DOHH2 (cell line): ENCODE data around the gene DAZAP1.
"Not testable (repeated sequence)": the region's sequence is repeated elsewhere in the genome, so short reads cannot be mapped to it uniquely, and the experiment has no call there.

ENCODE experiments used
- H3F3A ChIP-seq: fragments of 200-600 bp; sonication (generic), shearing (Covaris generic); 2 replicates; pipeline ENCODE4 v1.6.0; 2016; ENCODE audit warnings: antibody characterized with exemption, mild to moderate bottlenecking; ENCODE audit not compliant: control insufficient read depth, insufficient read depth
- H3K27ac ChIP-seq: fragments of 200-600 bp; sonication (generic); 2 replicates; pipeline ENCODE4 v1.5.1; 2014; ENCODE audit warnings: low read depth, mild to moderate bottlenecking, low read length, moderate library complexity
- H3K27me3 ChIP-seq: fragments of 200-600 bp; sonication (generic); 2 replicates; pipeline ENCODE4 v1.6.1; 2014; ENCODE audit warnings: mild to moderate bottlenecking, low read length, mixed read lengths; ENCODE audit not compliant: control insufficient read depth
- H3K36me3 ChIP-seq: fragments of 200-600 bp; sonication (generic); 2 replicates; pipeline ENCODE4 v1.6.1; 2014; ENCODE audit warnings: mild to moderate bottlenecking, low read length, moderate library complexity, mixed read lengths; ENCODE audit not compliant: control insufficient read depth
- H3K4me1 ChIP-seq: fragments of 200-600 bp; sonication (generic); 2 replicates; pipeline ENCODE4 v1.6.1; 2014; ENCODE audit warnings: mild to moderate bottlenecking, low read length, mixed read lengths; ENCODE audit not compliant: control insufficient read depth
- H3K4me2 ChIP-seq: fragments of 200-600 bp; sonication (generic); 2 replicates; pipeline ENCODE4 v1.6.0; 2014; ENCODE audit warnings: mild to moderate bottlenecking, low read length, moderate library complexity
- H3K4me3 ChIP-seq: fragments of 200-600 bp; sonication (generic); 2 replicates; pipeline ENCODE4 v1.5.1; 2014; ENCODE audit warnings: mild to moderate bottlenecking, low read length, mixed read lengths
- H3K79me2 ChIP-seq: fragments of 200-600 bp; sonication (generic); 2 replicates; pipeline ENCODE4 v1.6.1; 2014; ENCODE audit warnings: mild to moderate bottlenecking, low read length, mixed read lengths; ENCODE audit not compliant: control insufficient read depth
- H3K9me2 ChIP-seq: fragments of 200-600 bp; sonication (generic); replicated peaks from 2 replicates; pipeline ENCODE4 v1.6.1; 2014; ENCODE audit warnings: mild to moderate bottlenecking, low read length, mixed read lengths; ENCODE audit not compliant: control insufficient read depth
- H3K9me3 ChIP-seq: fragments of 200-600 bp; sonication (generic); 2 replicates; pipeline ENCODE4 v1.6.1; 2014; ENCODE audit warnings: antibody characterized with exemption, low read length, mixed read lengths; ENCODE audit not compliant: control insufficient read depth, insufficient read depth
- H4K20me1 ChIP-seq: fragments of 200-600 bp; sonication (generic); 2 replicates; pipeline ENCODE4 v1.6.0; 2014; ENCODE audit warnings: low read depth, mild to moderate bottlenecking, antibody characterized with exemption, low read length, moderate library complexity; ENCODE audit not compliant: control insufficient read depth, insufficient read depth
- CTCF ChIP-seq: fragments of 200-600 bp; sonication (generic); IDR thresholded peaks from one replicate; pipeline ENCODE4 v1.5.1; 2014; ENCODE audit warnings: antibody characterized with exemption, mild to moderate bottlenecking, low read depth, low read length; ENCODE audit not compliant: poor library complexity, severe bottlenecking
- EZH2phosphoT487 ChIP-seq: fragments of 200-600 bp; sonication (generic); IDR thresholded peaks from 2 replicates; pipeline ENCODE4 v1.6.1; 2017; ENCODE audit warnings: borderline replicate concordance, mild to moderate bottlenecking, antibody characterized with exemption, low read length, moderate library complexity, mixed read lengths

Gene DAZAP1

GRCh38 chr19:1418951-1419738, 11.8 kb downstream of the DAZAP1 start:
- no peaks in the 10 kb centered on the region for H3K9me2 ChIP-seq
- no peaks in the 10 kb centered on the region for H3K4me1 ChIP-seq
- TF ChIP-seq CTCF (no peak), EZH2phosphoT487 (no peak)
- H3K4me3 ChIP-seq = no peak overlapping the region
- H4K20me1 ChIP-seq = peaks cover 17% of the 10 kb centered on the region
- H3K27me3 ChIP-seq = no peaks in the 10 kb centered on the region
- no peaks in the 10 kb centered on the region for H3F3A ChIP-seq
- H3K27ac ChIP-seq = no peak overlapping the region
- H3K9me3 ChIP-seq = no peaks in the 10 kb centered on the region
- H3K4me2 ChIP-seq = no peak overlapping the region
- H3K79me2 ChIP-seq = peaks cover 94% of the 10 kb centered on the region
- peaks cover 93% of the 10 kb centered on the region for H3K36me3 ChIP-seq

GRCh38 chr19:1420085-1420484, 12.7 kb downstream of the DAZAP1 start:
- H3K27me3 ChIP-seq, H3F3A ChIP-seq, H3K4me2 ChIP-seq, H3K9me2 ChIP-seq, H3K4me1 ChIP-seq, H3K4me3 ChIP-seq, H3K27ac ChIP-seq, H3K9me3 ChIP-seq: not testable (repeated sequence)
- Histone ChIP-seq H3K79me2 (peaks cover 90% of the 10 kb centered on the region), H3K36me3 (peaks cover 95% of the 10 kb centered on the region), H4K20me1 (peaks cover 15% of the 10 kb centered on the region)

GRCh38 chr19:1420590-1420989, 13.2 kb downstream of the DAZAP1 start:
- no peaks in the 10 kb centered on the region for H3F3A ChIP-seq
- peaks cover 10% of the 10 kb centered on the region for H4K20me1 ChIP-seq
- H3K27ac ChIP-seq = no peak overlapping the region
- no peaks in the 10 kb centered on the region for H3K9me3 ChIP-seq
- no peak overlapping the region for H3K4me3 ChIP-seq
- peaks cover 95% of the 10 kb centered on the region for H3K36me3 ChIP-seq
- TF ChIP-seq EZH2phosphoT487 = no peak
- no peak for TF ChIP-seq CTCF
- H3K27me3 ChIP-seq = no peaks in the 10 kb centered on the region
- H3K9me2 ChIP-seq = no peaks in the 10 kb centered on the region
- peaks cover 90% of the 10 kb centered on the region for H3K79me2 ChIP-seq
- H3K4me1 ChIP-seq = no peaks in the 10 kb centered on the region
- H3K4me2 ChIP-seq = no peak overlapping the region

GRCh38 chr19:1421218-1421957, 14.0 kb downstream of the DAZAP1 start:
- no peaks in the 10 kb centered on the region for H3K9me2 ChIP-seq
- H3K4me3 ChIP-seq = no peak overlapping the region
- peaks cover 4% of the 10 kb centered on the region; the same call in 1 of the 2 replicates for H4K20me1 ChIP-seq
- H3K9me3 ChIP-seq = no peaks in the 10 kb centered on the region
- no peak overlapping the region for H3K4me2 ChIP-seq
- H3K27ac ChIP-seq = no peak overlapping the region
- peaks cover 95% of the 10 kb centered on the region for H3K36me3 ChIP-seq
- H3K4me1 ChIP-seq = no peaks in the 10 kb centered on the region
- TF ChIP-seq EZH2phosphoT487 = no peak
- H3K27me3 ChIP-seq = no peaks in the 10 kb centered on the region
- no peaks in the 10 kb centered on the region for H3F3A ChIP-seq
- peaks cover 90% of the 10 kb centered on the region for H3K79me2 ChIP-seq
